A673 (cell line): ENCODE measurements around the gene SPSB1. TPM values are rescaled to one million over a fixed set of nuclear protein-coding genes. Genes with fewer than 3 reads are reported as not detected.
"Not testable (repeated sequence)": the region's sequence is repeated elsewhere in the genome, so short reads cannot be mapped to it uniquely, and the experiment has no call there.

Source experiments
- BruUV-seq: library from RNA; stranded (reverse); fragments of 400-500 nt; replicated peaks from 2 replicates; lab custom pipeline; 2021; lab: Mats Ljungman, UMichigan
- CTCF ChIA-PET: fragments of 300-600 bp; sonication (Branson Sonifier 250); formaldehyde crosslinking; loops from one replicate; lab custom pipeline; 2022; ENCODE audit warnings: antibody characterized with exemption; lab: Charles Lee
- POLR2A ChIA-PET: fragments of 300-600 bp; sonication (Branson Sonifier 250); formaldehyde crosslinking; loops from one replicate; lab custom pipeline; 2022; ENCODE audit warnings: antibody characterized with exemption; ENCODE audit not compliant: low non-redundant PET; lab: Charles Lee
- DNase-seq: peaks from one replicate; pipeline ENCODE4 v3.0.0-alpha.2; 2015; ENCODE audit warnings: low spot score
- H3K27ac ChIP-seq: fragments of 200-600 bp; sonication (generic); 2 replicates; pipeline ENCODE4 v1.5.1; 2016; ENCODE audit warnings: mixed run types, low read depth, mild to moderate bottlenecking, mixed read lengths, antibody characterized with exemption, low read length; ENCODE audit not compliant: poor library complexity, severe bottlenecking
- H3K27me3 ChIP-seq: fragments of 200-600 bp; sonication (generic); replicated peaks from 2 replicates; pipeline ENCODE4 v1.6.1; 2017; ENCODE audit warnings: mixed run types, low read depth, mild to moderate bottlenecking, mixed read lengths, antibody characterized with exemption, low read length; ENCODE audit not compliant: insufficient read depth, poor library complexity
- H3K36me3 ChIP-seq: fragments of 200-600 bp; sonication (generic); 2 replicates; pipeline ENCODE4 v1.6.1; 2016; ENCODE audit warnings: mixed run types, mild to moderate bottlenecking, mixed read lengths, antibody characterized with exemption, low read length; ENCODE audit not compliant: insufficient read depth, poor library complexity, severe bottlenecking
- H3K4me1 ChIP-seq: fragments of 200-600 bp; sonication (generic); 2 replicates; pipeline ENCODE4 v1.6.1; 2017; ENCODE audit warnings: mixed run types, mild to moderate bottlenecking, mixed read lengths, antibody characterized with exemption, low read length; ENCODE audit not compliant: insufficient read depth, poor library complexity, severe bottlenecking
- H3K4me3 ChIP-seq: fragments of 200-600 bp; sonication (generic); 2 replicates; pipeline ENCODE4 v1.5.1; 2016; ENCODE audit warnings: low read depth, mixed run types, mild to moderate bottlenecking, mixed read lengths, low read length; ENCODE audit not compliant: poor library complexity, severe bottlenecking
- H3K9me3 ChIP-seq: fragments of 200-600 bp; sonication (generic); 2 replicates; pipeline ENCODE4 v1.6.1; 2016; ENCODE audit warnings: mixed run types, low read depth, mild to moderate bottlenecking, mixed read lengths, antibody characterized with exemption, low read length; ENCODE audit not compliant: poor library complexity, severe bottlenecking
- CTCF ChIP-seq: fragments of 300-800, 200-600 bp; sonication (generic); conservative IDR thresholded peaks from 2 replicates; pipeline ENCODE4 v1.5.1; 2017; ENCODE audit warnings: low read depth, mild to moderate bottlenecking, antibody characterized with exemption, low read length, moderate library complexity, mixed read lengths
- EZH2 ChIP-seq: fragments of 200-600 bp; sonication (generic); IDR thresholded peaks from 2 replicates; pipeline ENCODE4 v1.6.1; 2017; ENCODE audit warnings: borderline replicate concordance, low read depth, mild to moderate bottlenecking, mixed read lengths, antibody characterized with exemption, low read length; ENCODE audit not compliant: poor library complexity, severe bottlenecking
- intact Hi-C: fragments of 100-400 bp; cut with micrococcal nuclease; formaldehyde crosslinking; loops from one replicate; pipeline ENCODE4 v1.10.0; 2022; ENCODE audit not compliant: unreplicated experiment
- total RNA-seq: library from RNA; stranded (reverse); gene quantifications from 2 replicates; pipeline ENCODE4 v1.2.3, GENCODE V29; 2021

Gene SPSB1
- total RNA-seq, 1 experiment from 2014 or later = 11.8 TPM

DNA sequence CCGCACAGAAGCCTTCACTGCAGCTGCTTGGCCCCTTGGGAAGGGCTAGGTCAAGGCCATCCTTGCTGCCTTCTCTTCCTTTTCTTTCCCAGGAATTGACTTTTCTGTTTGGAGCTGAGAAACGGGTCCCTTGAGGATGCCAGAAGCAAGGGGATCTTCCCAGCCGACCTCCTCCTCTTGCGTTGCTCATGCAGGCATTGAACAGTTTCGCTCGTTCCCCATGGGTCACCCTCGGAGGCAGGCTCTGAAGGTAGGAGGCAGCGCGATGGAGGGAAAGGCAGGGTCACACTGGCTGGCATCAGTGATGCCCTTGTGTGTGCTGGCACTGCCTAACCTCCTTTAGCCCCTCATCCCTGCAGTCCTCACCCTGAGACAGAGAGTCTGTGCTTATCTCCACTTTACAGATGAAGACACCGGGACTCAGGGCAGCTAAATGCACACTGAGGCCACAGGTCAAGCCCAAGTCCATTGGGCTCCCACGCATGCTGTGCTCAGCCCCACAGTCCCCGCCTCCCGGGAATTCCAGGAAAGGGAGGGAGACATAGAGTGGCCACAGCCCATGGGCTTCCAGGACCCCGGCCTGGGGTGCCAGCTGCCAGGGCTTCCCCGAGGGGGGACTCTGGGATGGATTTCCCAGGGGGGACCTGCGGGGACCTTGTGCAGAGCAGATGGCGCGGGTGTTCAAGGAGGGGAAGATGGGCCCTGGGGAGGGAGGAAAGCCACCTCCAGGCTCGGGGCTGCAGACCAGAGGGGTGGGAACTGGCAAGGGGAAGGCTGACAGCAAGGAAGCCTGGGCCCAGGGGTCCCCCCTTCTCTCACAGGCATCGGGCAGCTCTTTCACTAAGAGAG lies 90.2 kb downstream of the SPSB1 start:
- CTCF ChIA-PET = no interaction called here
- BruUV-seq = no TSS peak
- Histone ChIP-seq H3K9me3 (no peaks in the 10 kb centered on the region), H3K4me1 (no peaks in the 10 kb centered on the region), H3K27me3 (peaks cover 2% of the 10 kb centered on the region), H3K36me3 (no peaks in the 10 kb centered on the region), H3K27ac (no peak overlapping the region), H3K4me3 (no peak overlapping the region)
- TF ChIP-seq CTCF (no peak), EZH2 (no peak)
- POLR2A ChIA-PET = no interaction called here
- intact Hi-C loops = no loop called here
- no peak for DNase-seq

DNA sequence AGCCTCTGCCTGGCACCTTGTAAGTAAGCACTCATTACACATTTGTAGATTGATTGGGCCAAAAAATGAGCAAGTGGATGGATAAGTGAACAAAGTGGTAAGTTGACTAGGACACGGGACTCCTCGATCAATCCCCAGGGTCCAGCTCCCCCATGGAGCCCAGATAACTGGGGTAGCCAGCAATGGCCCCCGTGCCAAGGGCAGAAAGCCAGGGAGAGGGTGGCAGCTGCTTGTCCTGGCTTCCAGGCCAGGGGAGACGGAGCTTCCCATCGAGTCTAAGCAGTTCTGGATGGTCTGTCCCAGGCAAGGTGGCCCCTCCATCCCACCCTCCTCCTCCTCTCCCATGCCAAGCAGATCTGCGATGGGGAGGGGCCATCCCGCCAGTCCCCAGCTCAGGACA lies 91.4 kb downstream of the SPSB1 start:
- no peaks in the 10 kb centered on the region for H3K4me1 ChIP-seq
- no peak for DNase-seq
- intact Hi-C loops = no loop called here
- H3K4me3 ChIP-seq = no peak overlapping the region
- H3K9me3 ChIP-seq = no peaks in the 10 kb centered on the region
- no peak overlapping the region for H3K27ac ChIP-seq
- H3K36me3 ChIP-seq = no peaks in the 10 kb centered on the region
- ChIA-PET CTCF (no interaction called here), POLR2A (no interaction called here)
- BruUV-seq = no TSS peak
- H3K27me3 ChIP-seq = peaks cover 2% of the 10 kb centered on the region
- TF ChIP-seq EZH2 (no peak), CTCF (no peak)

- TF ChIP-seq CTCF (no peak), EZH2 (no peak)
- Histone ChIP-seq H3K36me3 (no peaks in the 10 kb centered on the region), H3K27ac (no peak overlapping the region), H3K9me3 (no peaks in the 10 kb centered on the region), H3K4me3 (no peak overlapping the region), H3K27me3 (peaks cover 2% of the 10 kb centered on the region), H3K4me1 (no peaks in the 10 kb centered on the region)
- BruUV-seq = no TSS peak
- no peak for DNase-seq
- ChIA-PET POLR2A (no interaction called here), CTCF (no interaction called here)
- intact Hi-C loops = no loop called here
Observed at GRCh38 chr1:9384751-9385245, 92.1 kb downstream of the SPSB1 start.

DNA sequence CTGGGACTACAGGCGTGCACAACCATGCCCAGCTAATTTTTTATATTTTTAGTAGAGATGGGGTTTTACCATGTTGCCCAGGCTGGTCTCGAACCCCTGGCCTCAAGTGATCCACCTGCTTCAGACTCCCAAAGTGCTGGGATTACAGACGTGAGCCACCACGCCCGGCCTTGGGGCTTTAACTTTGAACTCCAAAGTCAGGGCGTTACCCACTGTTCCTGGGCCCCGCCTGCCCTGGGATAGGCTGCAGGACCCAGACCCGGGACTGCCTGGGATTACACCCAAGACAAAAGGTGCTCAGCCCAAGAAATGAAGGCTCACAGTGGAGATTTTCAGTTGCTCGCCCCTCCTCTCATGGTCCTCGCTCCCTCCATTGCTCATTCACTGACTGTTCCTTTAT lies 92.7 kb downstream of the SPSB1 start:
- CTCF ChIA-PET, H3K27me3 ChIP-seq, intact Hi-C loops, H3K27ac ChIP-seq, H3K36me3 ChIP-seq, H3K9me3 ChIP-seq, H3K4me3 ChIP-seq, POLR2A ChIA-PET, DNase-seq, H3K4me1 ChIP-seq, BruUV-seq: not testable (repeated sequence)
